HFFc6 (cell line): ENCODE measurements around the gene ZBED1. TPM values are rescaled to one million over a fixed set of nuclear protein-coding genes. Genes with fewer than 3 reads are reported as not detected.

Experiments
- DNase-seq: peaks from one replicate; pipeline ENCODE4 v3.0.0-alpha.2; 2018
- H3K27ac Mint-ChIP-seq: 2 replicates; pipeline ENCODE4 v1.8.0; 2020; ENCODE audit warnings: mild to moderate bottlenecking, mixed read lengths
- H3K27me3 Mint-ChIP-seq: 2 replicates; pipeline ENCODE4 v1.8.0; 2021; ENCODE audit warnings: mild to moderate bottlenecking, moderate library complexity, mixed read lengths; ENCODE audit not compliant: insufficient read depth
- H3K36me3 Mint-ChIP-seq: 2 replicates; pipeline ENCODE4 v1.8.0; 2021; ENCODE audit warnings: low read depth, mixed read lengths
- H3K4me1 Mint-ChIP-seq: 2 replicates; pipeline ENCODE4 v1.8.0; 2020; ENCODE audit warnings: low read depth, mixed read lengths
- H3K4me3 Mint-ChIP-seq: 2 replicates; pipeline ENCODE4 v1.8.0; 2020; ENCODE audit warnings: mild to moderate bottlenecking, moderate library complexity, mixed read lengths
- H3K9me3 Mint-ChIP-seq: 2 replicates; pipeline ENCODE4 v1.8.0; 2020; ENCODE audit warnings: mild to moderate bottlenecking, mixed read lengths
- CTCF ChIP-seq: fragments of 200-600 bp; sonication (generic); IDR thresholded peaks from 2 replicates; pipeline ENCODE4 v1.5.0; 2021; ENCODE audit warnings: antibody characterized with exemption, mild to moderate bottlenecking
- total RNA-seq, 6 experiments: library from RNA; stranded (reverse); fragmentation: NEBNext Ultra II Directional; extraction: Animal tissue kit (Norgen Biotek cat#: 25700); gene quantifications; 2 replicates in 1 of 6; 3 replicates in 5 of 6; pipeline ENCODE4 v1.2.3, GENCODE V29; 2021

ZBED1 gene
- total RNA-seq, 6 experiments from 2014 or later: 24.7 to 29.6 (median 25.6) TPM

DNA sequence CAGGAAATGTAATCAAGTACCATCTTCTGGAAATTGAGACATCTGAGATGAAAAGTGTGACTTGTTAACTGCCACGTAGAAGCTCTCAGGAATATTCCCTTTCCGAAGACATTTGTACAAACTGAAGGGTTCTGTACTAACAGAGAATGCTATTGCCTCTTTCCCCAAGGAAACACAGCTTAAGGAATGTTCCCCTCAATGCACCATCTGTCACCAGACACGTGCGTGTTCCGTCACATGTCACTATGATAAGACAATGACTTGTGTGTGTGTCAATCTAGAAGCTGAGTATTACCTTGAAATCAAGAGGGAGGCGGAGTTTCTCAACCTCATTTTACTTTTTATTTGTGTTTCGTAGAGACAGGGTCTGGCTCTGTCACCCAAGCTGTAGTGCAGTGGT is 58.1 kb downstream of the ZBED1 start:
- no peak overlapping the region for H3K27ac Mint-ChIP-seq
- H3K4me1 Mint-ChIP-seq: no peaks in the 10 kb centered on the region
- no peak for DNase-seq
- H3K27me3 Mint-ChIP-seq: peaks cover 1% of the 10 kb centered on the region
- H3K4me3 Mint-ChIP-seq: no peak overlapping the region
- peaks cover 25% of the 10 kb centered on the region for H3K36me3 Mint-ChIP-seq
- TF ChIP-seq CTCF: no peak
- peaks cover 5% of the 10 kb centered on the region for H3K9me3 Mint-ChIP-seq

DNA sequence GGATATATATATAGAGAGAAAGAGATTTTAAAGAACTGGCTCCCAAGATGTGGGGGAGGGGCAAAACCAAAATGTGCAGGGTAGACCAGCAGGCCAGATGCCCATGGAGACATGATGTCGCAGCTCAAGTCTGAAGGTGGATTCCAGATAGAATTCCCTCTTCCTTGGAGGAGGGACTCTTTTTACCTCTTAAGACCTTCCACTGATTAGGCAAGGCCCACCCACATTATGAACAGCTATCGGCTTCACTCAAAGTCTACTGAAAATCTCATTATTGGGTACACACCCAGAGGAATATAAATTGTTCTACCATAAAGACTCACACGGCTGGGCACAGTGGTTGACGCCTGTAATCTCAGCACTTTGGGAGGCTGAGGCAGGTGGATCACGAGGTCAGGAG is 59.3 kb downstream of the ZBED1 start:
- peaks cover 23% of the 10 kb centered on the region for H3K36me3 Mint-ChIP-seq
- no peak overlapping the region for H3K27ac Mint-ChIP-seq
- no peaks in the 10 kb centered on the region for H3K4me1 Mint-ChIP-seq
- no peaks in the 10 kb centered on the region for H3K9me3 Mint-ChIP-seq
- H3K27me3 Mint-ChIP-seq: no peaks in the 10 kb centered on the region; the same call in 1 of the 2 replicates
- no peak for TF ChIP-seq CTCF
- no peak overlapping the region for H3K4me3 Mint-ChIP-seq
- DNase-seq: no peak

- no peak for DNase-seq
- Mint-ChIP-seq H3K4me3 (no peak overlapping the region), H3K27ac (no peak overlapping the region), H3K9me3 (no peaks in the 10 kb centered on the region), H3K36me3 (peaks cover 23% of the 10 kb centered on the region), H3K27me3 (no peaks in the 10 kb centered on the region; the same call in 1 of the 2 replicates), H3K4me1 (no peaks in the 10 kb centered on the region)
- no peak for TF ChIP-seq CTCF
These were observed 61.2 kb downstream of the ZBED1 start for GRCh38 chrX:2439613-2440012.

Other genes with a start within 250 kb of the ZBED1 start
- 10 to 100 TPM; 19.6 to 27.1 (median 22.9) TPM for gene DHRSX, start within 50 bp of the ZBED1 start, total RNA-seq
- gene CD99, start 190.3 kb upstream of the ZBED1 start, total RNA-seq: 100 to 1,000 TPM; 526 to 610 (median 584) TPM